Medulla oblongata (tissue), 1 donor: Measurements from ENCODE around the gene EPHB4.

Experiments used
- DNase-seq: peaks from one replicate; pipeline ENCODE4 v3.0.0-alpha.2; 2015; ENCODE audit errors: extremely low spot score

The EPHB4 gene

DNA sequence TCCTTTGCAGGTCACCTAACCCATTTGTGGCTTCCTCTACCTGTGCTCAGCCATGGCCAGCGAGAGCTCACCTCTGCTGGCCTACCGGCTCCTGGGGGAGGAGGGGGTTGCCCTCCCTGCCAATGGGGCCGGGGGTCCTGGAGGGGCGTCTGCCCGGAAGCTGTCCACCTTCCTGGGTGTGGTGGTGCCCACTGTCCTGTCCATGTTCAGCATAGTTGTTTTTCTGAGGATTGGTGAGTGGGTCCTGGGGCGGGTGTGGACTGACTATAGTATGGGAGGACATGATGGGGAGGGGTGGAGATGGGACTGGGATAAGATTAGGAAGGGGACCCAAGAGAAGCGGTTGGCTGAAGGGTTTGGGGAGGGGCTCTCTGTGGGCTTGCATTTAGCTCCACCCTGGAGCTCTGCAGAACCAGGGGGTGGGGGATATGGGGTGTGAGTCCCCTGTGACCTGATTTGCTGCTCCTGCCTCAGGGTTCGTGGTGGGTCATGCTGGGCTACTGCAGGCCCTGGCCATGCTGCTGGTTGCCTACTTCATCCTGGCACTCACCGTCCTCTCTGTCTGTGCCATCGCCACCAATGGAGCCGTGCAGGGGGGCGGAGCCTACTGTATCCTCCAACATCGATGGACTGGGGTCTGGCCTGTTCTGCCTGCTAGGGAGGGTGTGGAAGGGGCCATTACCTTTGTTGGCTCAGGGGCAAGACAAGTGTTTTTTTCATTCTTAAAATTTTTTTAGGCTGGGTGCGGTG, 27.0 kb upstream of the EPHB4 start:
- DNase-seq, result no peak

DNA sequence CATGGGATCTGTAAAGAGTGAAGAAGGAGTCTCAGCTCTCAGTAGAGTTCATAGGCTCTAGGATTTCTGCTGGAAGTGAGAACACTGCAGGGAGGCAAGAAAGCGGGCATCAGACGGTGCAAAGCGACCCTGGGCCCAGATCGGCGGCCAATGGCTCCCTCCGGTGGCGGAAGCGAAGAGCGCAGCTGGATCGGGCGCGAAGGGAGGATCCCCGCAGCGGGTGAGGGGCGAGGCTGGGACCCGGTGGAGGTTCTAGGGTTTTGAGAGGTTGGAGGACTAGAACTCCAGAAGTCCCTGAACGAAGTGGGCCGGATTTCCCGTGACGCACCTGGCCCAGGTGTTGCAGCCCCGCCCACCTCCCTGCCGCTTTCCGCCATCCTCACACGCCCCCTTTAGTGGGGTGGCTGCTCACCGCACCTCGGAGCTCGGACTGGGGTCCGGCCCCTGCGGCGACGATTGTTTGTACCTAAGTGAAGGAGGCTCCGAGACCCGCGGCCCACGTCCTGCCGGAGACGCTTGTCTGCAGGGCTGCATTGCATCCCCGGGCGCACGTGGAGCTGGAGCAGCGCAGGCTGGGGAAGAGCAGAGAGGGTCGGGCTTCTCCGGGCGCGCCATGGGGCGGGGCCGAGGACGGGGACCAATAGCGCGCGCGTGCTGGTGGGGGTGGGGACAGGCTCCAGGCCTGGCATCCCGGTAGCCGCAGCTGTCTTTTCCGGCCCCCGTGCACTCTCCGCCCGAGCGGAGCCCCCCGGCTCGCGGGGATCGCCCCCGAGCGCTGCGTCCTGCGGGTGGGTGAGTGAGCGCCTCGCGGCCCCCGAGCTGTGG, 24.9 kb upstream of the EPHB4 start, which contains the start of gene SLC12A9:
TSS of gene SLC12A9 (plus strand) at position 666 of the 825 bp plus-strand sequence. CDS start 1,485 bp downstream, outside the sequence.
- DNase-seq, result peak; percentile 90

- DNase-seq, result no peak
These were observed 20.0 kb upstream of the EPHB4 start for GRCh38 chr7:100847360-100847759.

- DNase-seq, result no peak
These were observed 13.3 kb upstream of the EPHB4 start for GRCh38 chr7:100840470-100841100.

DNA sequence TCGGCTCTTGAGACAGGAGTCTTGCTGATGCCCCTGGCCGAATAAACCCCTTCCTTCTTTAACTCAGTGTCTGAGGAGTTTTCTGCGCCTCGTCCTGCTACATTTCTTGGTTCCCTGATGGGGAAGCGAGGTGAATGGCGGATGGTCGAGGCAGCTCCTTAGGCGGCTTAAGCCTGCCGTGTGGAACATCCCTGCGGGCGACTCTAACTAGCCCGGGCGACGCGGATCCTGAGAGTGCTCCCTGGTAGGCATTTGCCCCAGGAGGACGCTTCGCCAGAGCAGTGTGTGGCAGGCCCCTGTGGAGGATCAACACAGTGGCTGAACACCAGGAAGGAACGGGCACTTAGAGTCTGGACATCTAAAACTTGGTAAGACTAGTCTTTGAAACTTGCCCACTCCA, 12.0 kb upstream of the EPHB4 start:
- DNase-seq, result no peak

- peak; percentile 91 for DNase-seq
These were observed 9.9 kb upstream of the EPHB4 start for GRCh38 chr7:100837099-100837836.

DNA sequence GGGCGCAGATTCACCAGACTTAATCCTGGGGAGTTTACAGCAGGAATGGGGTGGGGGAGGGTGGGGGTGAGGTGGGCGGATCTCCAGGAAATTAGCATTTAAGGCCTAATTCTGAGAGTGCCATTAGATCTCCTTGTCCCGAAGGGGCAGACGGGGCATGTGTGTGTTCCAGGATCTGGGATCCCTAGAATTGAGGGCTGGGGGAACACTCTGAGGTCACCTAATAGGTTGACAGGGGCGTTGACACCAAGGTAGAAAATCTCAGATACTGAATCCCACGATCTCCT, 9.4 kb upstream of the EPHB4 start:
- DNase-seq, result no peak

- DNase-seq, result no peak
These were observed 8.8 kb upstream of the EPHB4 start for GRCh38 chr7:100835903-100836811.

- DNase-seq, result no peak
These were observed 4.9 kb upstream of the EPHB4 start for GRCh38 chr7:100832281-100832633.

DNA sequence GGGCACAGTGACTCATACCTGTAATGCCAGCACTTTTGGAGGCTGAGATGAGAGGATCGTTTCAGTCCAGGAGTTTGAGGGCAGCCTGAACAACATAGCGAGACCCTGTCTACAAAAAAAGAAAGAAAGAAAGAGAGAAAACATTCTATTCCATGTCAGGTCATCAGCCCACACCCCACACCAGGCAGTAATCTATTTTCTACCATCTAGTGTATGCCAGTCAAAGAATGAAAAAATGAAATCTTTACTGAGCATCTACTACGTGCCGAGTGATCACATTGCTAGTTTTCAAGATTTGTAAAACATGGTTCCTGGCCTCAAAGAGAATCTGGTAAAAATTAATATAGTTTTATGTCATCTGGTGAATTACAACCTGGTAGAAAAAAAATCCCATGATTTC, 3.1 kb upstream of the EPHB4 start:
- DNase-seq, result no peak

DNA sequence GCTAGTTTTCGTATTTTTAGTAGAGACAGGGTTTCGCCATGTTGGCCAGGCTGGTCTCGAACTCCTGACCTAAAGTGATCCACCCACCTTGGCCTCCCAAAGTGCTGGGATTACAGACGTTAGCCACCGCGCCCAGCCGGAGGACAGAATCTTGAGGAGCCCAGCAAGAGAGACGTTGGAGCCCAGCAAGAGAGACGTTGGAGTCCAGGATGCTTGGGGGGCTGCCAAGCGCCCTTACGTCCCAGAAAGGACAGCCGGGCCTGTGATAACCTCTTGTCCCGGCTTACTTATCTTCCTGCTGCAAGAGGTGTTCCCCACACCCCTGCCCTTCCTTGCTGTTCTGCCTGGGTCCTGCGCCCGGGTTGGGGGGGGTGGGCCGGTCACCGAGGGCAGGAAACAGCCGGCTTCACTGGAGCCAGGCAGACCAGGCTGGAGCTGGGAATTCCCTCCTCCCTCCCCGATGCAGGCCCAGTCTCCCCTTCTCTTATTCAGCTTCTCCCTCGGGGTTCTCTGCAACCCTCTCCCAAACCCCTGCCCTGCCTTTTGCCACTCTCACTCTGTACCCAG, 1.9 kb upstream of the EPHB4 start:
- DNase-seq, result no peak

DNA sequence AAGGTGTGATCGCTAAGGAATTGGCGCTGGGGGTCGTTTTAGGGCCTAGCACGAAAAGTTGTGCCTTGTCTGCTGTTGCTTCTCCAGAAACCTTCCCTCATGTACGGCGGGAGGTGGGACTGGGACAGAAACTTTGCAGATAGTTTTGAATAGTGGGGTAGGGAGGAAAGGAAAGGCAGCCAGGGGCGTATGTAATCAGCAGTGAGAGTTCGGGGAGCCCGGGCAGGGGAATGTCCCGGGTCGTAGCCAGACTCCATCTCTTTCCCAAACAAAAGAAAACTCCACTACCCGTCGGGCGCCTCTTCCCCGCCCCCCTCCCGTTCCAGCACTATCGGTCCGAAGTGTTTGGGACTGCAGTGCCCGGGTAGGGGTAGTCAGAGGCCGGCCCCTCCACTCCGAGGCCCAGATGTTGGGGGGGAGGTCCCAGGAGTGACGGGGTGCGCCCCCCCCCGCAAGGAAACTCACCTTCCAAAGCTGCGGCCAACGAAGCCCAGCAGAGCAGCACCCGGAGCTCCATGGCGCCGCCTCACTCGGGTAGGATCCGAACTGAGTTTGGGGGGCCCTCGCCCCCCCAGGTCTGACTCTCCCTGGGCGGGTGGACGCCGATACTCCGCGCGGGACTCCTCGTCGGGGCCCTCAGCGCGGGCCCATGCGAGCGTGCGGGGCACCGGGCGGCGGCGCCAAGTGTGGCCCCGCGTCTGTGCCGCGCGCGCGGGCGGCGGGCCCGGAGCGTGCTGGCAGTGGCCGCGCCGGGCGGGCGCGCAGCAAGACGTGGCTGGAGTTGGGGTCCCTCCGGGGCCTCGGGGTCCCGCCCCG, 601 bp downstream of the EPHB4 start:
- no peak for DNase-seq

- DNase-seq, result no peak
These were observed 1.4 kb downstream of the EPHB4 start for GRCh38 chr7:100825751-100826513.

- no peak for DNase-seq
These were observed 2.1 kb downstream of the EPHB4 start for GRCh38 chr7:100825215-100825671.

- no peak for DNase-seq
These were observed 2.7 kb downstream of the EPHB4 start for GRCh38 chr7:100824499-100825214.

DNA sequence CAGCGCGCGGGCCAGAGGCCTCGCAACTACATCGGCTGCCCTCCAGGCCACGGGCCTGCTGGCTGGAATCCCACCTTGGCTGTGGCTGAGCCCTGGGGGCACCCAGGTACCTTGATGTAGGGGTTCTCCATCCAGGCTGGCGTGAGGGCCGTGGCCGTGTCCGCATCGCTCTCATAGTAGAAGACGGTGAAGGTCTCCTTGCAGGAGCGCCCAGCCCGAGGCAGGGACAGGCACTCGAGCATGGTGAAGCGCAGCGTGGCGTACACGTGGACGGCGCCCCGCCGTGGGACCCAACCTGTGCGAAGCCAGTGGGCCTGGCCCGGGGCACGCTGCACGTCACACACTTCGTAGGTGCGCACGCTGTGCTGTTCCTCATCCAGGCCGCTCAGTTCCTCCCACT, 3.8 kb downstream of the EPHB4 start:
- no peak for DNase-seq

- DNase-seq, result no peak
These were observed 4.2 kb downstream of the EPHB4 start for GRCh38 chr7:100823140-100823525.
